Panc1 (cell line): ENCODE results near the gene NOX3.

Source experiments
- POLR2AphosphoS5 ChIP-seq: IDR thresholded peaks from 2 replicates; pipeline ENCODE4 v1.6.1; 2012; ENCODE audit warnings: mild to moderate bottlenecking, low read depth, low read length, moderate library complexity
- TF ChIP-seq, protein P1 (sequence below): fragments of 450-650 bp; IDR thresholded peaks from 2 replicates; pipeline ENCODE4 v1.5.1; 2017; ENCODE audit warnings: mild to moderate bottlenecking

GRCh38 chr6:155444120-155444917 is 11.3 kb downstream of the NOX3 start:
- no peak for TF ChIP-seq POLR2AphosphoS5
- TF ChIP-seq, protein P1, sequence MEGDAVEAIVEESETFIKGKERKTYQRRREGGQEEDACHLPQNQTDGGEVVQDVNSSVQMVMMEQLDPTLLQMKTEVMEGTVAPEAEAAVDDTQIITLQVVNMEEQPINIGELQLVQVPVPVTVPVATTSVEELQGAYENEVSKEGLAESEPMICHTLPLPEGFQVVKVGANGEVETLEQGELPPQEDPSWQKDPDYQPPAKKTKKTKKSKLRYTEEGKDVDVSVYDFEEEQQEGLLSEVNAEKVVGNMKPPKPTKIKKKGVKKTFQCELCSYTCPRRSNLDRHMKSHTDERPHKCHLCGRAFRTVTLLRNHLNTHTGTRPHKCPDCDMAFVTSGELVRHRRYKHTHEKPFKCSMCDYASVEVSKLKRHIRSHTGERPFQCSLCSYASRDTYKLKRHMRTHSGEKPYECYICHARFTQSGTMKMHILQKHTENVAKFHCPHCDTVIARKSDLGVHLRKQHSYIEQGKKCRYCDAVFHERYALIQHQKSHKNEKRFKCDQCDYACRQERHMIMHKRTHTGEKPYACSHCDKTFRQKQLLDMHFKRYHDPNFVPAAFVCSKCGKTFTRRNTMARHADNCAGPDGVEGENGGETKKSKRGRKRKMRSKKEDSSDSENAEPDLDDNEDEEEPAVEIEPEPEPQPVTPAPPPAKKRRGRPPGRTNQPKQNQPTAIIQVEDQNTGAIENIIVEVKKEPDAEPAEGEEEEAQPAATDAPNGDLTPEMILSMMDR, result no peak
